Uterus (tissue), 2 donors: ENCODE results near the gene RPS10.

ENCODE experiments used
- CTCF ChIP-seq, 4 experiments: fragments of 200-600 bp in 2 of 4; fragments of 450-650 bp in 2 of 4; sonication (generic) in 2 of 4; IDR thresholded peaks; one replicate each; pipeline ENCODE4 v1.5.1; 2016 to 2019; ENCODE audit warnings: antibody characterized with exemption in 4 of 4, mild to moderate bottlenecking in 2 of 4, moderate library complexity in 1 of 4
- POLR2A ChIP-seq, 2 donors: fragments of 450-650 bp; IDR thresholded peaks; one replicate each; pipeline ENCODE4 v1.6.1; 2016; ENCODE audit warnings: antibody characterized with exemption in 2 of 2, mild to moderate bottlenecking in 1 of 2, moderate library complexity in 1 of 2

GRCh38 chr6:34474754-34475153 is 48.9 kb upstream of the RPS10 start:
- TF ChIP-seq CTCF (IDR thresholded peaks at IDR 0.05) (no peak), POLR2A (IDR thresholded peaks at IDR 0.05) (no peak)
